Loucy (cell line): ENCODE results near the gene ARHGAP15.

Experiments
- EZH2phosphoT487 ChIP-seq: fragments of 200-600 bp; IDR thresholded peaks from 2 replicates; pipeline ENCODE4 v1.6.1; 2018; ENCODE audit warnings: antibody characterized with exemption, mild to moderate bottlenecking, moderate library complexity, borderline replicate concordance
- TF ChIP-seq, protein P1 (sequence below): fragments of 200-600 bp; sonication (generic); conservative IDR thresholded peaks from 2 replicates; pipeline ENCODE4 v1.5.1; 2014; ENCODE audit warnings: mild to moderate bottlenecking, antibody characterized with exemption, low read length

DNA sequence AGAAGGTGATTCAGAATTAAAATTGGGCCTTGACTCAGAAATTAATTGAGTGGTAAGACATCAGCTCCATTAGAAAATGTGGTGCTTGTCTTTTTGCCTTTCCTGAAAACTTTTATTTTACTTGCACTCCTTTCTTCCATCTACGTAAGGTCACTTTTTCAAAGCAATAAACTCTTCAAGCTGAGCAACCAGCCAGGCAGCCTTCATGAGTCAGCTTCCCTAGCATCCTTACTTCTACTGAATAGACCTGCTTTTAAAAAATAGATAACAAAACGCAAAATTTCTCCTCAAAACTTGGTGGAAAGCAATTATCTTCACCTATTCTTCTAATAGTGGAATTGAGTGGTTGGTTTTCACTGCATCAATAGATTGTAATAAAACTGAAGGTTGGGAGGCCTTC, 504.2 kb downstream of the ARHGAP15 start:
- TF ChIP-seq, protein P1, sequence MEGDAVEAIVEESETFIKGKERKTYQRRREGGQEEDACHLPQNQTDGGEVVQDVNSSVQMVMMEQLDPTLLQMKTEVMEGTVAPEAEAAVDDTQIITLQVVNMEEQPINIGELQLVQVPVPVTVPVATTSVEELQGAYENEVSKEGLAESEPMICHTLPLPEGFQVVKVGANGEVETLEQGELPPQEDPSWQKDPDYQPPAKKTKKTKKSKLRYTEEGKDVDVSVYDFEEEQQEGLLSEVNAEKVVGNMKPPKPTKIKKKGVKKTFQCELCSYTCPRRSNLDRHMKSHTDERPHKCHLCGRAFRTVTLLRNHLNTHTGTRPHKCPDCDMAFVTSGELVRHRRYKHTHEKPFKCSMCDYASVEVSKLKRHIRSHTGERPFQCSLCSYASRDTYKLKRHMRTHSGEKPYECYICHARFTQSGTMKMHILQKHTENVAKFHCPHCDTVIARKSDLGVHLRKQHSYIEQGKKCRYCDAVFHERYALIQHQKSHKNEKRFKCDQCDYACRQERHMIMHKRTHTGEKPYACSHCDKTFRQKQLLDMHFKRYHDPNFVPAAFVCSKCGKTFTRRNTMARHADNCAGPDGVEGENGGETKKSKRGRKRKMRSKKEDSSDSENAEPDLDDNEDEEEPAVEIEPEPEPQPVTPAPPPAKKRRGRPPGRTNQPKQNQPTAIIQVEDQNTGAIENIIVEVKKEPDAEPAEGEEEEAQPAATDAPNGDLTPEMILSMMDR, result no peak
- TF ChIP-seq EZH2phosphoT487, result no peak
